ENCODE measurements around the gene MTR. TPM values are rescaled to one million over a fixed set of nuclear protein-coding genes. Genes with fewer than 3 reads are reported as not detected.

Gene MTR
- 10 to 100 TPM; 23.1 to 26.0 TPM for total RNA-seq

DNA sequence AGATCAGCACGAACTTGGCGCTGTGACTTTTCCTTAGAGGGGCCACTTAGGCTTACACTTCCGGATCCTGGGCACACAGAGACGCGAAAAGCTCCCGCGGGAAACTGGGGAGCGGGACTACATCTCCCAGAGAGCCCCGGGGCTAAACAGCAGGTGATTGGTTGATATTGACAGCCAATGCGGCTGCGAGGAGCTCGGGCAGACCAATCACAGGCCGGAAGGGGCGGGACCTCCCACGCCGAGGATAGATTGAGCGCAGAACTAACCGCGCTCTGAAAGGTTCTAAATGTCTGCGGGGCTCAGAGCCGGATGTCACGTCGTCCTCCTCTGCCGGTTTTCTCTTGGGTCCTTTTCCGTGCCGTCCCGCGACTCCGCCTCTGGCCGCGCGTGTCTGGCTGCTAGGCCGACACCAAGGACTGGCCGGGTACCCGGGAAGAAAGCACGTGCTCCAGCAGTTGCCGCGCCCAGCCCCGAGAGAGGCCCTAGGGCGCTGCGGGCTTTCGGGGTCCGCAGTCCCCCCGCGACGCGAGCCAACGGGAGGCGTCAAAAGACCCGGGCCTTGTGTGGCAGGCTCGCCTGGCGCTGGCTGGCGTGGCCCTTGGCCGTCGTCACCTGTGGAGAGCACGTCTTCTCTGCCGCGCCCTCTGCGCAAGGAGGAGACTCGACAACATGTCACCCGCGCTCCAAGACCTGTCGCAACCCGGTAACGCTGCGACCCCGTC lies at the start of gene MTR:
Gene MTR, plus strand, starts transcription at position 258 of the 722 bp plus-strand sequence. Its CDS starts 412 bp downstream, at position 670.

Other genes with a start within 250 kb of the MTR start
- 10 to 100 TPM; 31.0 to 40.3 TPM for gene HEATR1, start 190.8 kb upstream of the MTR start, total RNA-seq
- gene ACTN2, start 108.8 kb upstream of the MTR start, total RNA-seq, result under 1 TPM; 0.33 to 0.34 TPM
- gene MT1HL1, start 209.1 kb downstream of the MTR start, total RNA-seq, result not detected
- under 1 TPM; under 0.01 TPM for gene RYR2, start 246.9 kb downstream of the MTR start, total RNA-seq